Parathyroid adenoma (tissue), 2 donors: ENCODE measurements around the gene ATP6V0A1.

Experiments
- H2AFZ ChIP-seq: fragments of 300-600 bp; sonication (generic); one replicate; pipeline ENCODE4 v1.7.0; 2017; ENCODE audit warnings: antibody characterized with exemption, mild to moderate bottlenecking
- H3K27ac ChIP-seq: fragments of 300-600 bp; sonication (generic); one replicate; pipeline ENCODE4 v1.7.0; 2017
- H3K27me3 ChIP-seq: fragments of 300-600 bp; sonication (generic); one replicate; pipeline ENCODE4 v1.7.0; 2017; ENCODE audit warnings: low read length; ENCODE audit not compliant: control insufficient read depth, insufficient read depth
- H3K36me3 ChIP-seq: fragments of 300-600 bp; sonication (generic); one replicate; pipeline ENCODE4 v1.7.0; 2017; ENCODE audit warnings: low read length; ENCODE audit not compliant: control insufficient read depth, insufficient read depth
- H3K4me1 ChIP-seq: fragments of 300-600 bp; sonication (generic); one replicate; pipeline ENCODE4 v1.7.0; 2017; ENCODE audit warnings: control low read depth
- H3K4me2 ChIP-seq: fragments of 300-600 bp; sonication (generic); one replicate; pipeline ENCODE4 v1.7.0; 2017; ENCODE audit warnings: low read length
- H3K4me3 ChIP-seq: fragments of 300-600 bp; sonication (generic); one replicate; pipeline ENCODE4 v1.7.0; 2017; ENCODE audit warnings: low read depth, low read length
- H3K79me2 ChIP-seq: fragments of 300-600 bp; sonication (generic); one replicate; pipeline ENCODE4 v1.7.0; 2017; ENCODE audit warnings: control low read depth
- H3K9ac ChIP-seq: fragments of 300-600 bp; sonication (generic); one replicate; pipeline ENCODE4 v1.7.0; 2017; ENCODE audit warnings: mild to moderate bottlenecking
- H3K9me3 ChIP-seq: fragments of 300-600 bp; sonication (generic); one replicate; pipeline ENCODE4 v1.7.0; 2017; ENCODE audit warnings: low read length; ENCODE audit not compliant: control insufficient read depth
- TF ChIP-seq, protein P1 (sequence below): fragments of 300-600 bp; sonication (generic); IDR thresholded peaks from one replicate; pipeline ENCODE4 v1.7.0; 2017; ENCODE audit warnings: antibody characterized with exemption, mild to moderate bottlenecking
- donor health status: primary hyperparathyroidism.

The ATP6V0A1 gene

DNA sequence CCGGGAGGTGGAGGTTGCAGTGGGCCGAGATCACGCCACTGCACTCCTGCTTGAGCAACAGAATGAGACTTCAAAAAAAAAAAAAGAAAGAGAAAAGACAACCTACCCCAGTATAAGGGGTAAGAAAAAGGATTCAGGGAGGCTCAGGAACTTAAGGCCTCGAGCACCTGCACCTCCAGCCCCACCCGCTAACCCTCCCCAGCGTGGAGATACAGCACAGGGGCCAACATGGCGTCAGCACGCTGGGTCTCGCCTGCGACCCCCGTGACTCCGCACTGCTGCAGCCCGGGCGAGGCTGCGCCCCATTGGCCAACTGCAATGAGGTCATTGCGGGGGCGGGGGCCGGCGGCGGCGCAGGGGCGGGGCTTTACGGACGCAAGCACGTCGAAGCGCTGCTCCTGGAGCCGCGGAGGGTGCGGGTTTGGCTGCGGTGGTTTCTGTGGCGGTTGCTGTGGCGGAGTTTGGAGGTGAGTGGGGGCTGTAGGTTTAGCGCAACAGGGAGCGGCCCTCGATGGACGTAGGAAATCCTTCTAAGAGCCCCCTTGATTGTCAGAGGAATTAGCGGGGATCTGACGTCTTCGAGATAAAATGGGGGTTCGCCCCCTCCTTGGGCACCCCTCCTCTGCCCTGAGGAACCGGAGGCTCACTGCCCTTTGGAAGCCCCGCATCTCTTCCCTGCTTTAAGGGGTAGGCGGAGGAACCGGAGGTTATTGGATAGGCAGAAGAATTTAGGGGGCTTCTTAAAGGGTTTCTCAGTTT lies at the start of gene ATP6V0A1:
Gene ATP6V0A1 (plus strand): TSS at position 382 of the 759 bp plus-strand sequence. CDS start 2,017 bp downstream, outside the sequence.
- Histone ChIP-seq H3K36me3 (no peaks in the 10 kb centered on the region), H3K4me3 (peak within 1 kb of the TSS; percentile 98), H3K27me3 (no peaks in the 10 kb centered on the region), H3K9me3 (no peaks in the 10 kb centered on the region), H3K4me1 (peaks cover 20% of the 10 kb centered on the region), H3K9ac (peak within 1 kb of the TSS; percentile 67), H3K79me2 (peaks cover 21% of the 10 kb centered on the region), H2AFZ (peak within 1 kb of the TSS; percentile 88), H3K27ac (peak within 1 kb of the TSS; percentile 96), H3K4me2 (peak within 1 kb of the TSS; percentile 80)
- TF ChIP-seq, protein P1, sequence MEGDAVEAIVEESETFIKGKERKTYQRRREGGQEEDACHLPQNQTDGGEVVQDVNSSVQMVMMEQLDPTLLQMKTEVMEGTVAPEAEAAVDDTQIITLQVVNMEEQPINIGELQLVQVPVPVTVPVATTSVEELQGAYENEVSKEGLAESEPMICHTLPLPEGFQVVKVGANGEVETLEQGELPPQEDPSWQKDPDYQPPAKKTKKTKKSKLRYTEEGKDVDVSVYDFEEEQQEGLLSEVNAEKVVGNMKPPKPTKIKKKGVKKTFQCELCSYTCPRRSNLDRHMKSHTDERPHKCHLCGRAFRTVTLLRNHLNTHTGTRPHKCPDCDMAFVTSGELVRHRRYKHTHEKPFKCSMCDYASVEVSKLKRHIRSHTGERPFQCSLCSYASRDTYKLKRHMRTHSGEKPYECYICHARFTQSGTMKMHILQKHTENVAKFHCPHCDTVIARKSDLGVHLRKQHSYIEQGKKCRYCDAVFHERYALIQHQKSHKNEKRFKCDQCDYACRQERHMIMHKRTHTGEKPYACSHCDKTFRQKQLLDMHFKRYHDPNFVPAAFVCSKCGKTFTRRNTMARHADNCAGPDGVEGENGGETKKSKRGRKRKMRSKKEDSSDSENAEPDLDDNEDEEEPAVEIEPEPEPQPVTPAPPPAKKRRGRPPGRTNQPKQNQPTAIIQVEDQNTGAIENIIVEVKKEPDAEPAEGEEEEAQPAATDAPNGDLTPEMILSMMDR = no peak

DNA sequence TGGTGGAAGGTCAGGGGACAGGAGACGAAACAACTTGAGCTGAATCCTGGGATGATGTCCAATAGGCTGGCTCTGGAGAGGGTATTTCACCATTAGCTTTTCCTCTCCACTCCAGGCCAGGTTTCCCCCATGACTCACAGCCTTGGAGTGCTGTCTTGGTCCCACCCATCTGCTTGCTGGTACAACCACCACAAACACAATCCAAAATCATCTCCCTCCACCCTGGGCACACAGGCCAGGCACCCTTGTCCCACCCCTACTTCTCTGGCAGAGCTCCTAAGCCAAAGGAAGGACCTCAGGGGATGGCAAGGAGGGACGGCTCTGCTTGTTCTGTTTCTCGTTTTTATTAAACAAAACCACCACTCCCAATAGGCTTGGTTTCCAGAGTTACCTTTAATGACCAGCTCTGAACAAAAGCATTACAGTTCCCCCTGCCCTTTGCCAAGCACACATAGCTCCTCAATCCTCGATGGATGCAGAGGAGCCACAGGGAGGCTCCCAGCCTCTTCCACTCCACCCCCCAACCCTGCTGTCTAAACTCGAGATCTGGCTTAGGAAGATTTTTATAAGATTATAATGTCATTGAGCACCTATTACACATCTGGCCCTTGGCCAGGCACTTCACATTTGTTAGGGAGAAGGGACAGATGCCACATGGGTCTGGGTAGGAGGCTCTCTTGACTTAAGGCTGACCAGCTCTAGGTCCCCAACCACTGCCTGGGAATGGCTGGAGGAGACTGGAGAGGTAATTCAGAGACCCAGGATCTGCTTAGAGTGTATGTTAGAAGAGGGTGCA lies 49.0 kb upstream of the ATP6V0A1 start:
- Histone ChIP-seq H2AFZ (no peak overlapping the region), H3K36me3 (no peaks in the 10 kb centered on the region), H3K4me1 (peaks cover 3% of the 10 kb centered on the region), H3K4me2 (no peak overlapping the region), H3K4me3 (no peak overlapping the region), H3K9me3 (no peaks in the 10 kb centered on the region), H3K79me2 (no peaks in the 10 kb centered on the region), H3K27ac (peak overlapping the region; percentile 44), H3K27me3 (no peaks in the 10 kb centered on the region), H3K9ac (no peak overlapping the region)
- TF ChIP-seq, protein P1 = no peak

DNA sequence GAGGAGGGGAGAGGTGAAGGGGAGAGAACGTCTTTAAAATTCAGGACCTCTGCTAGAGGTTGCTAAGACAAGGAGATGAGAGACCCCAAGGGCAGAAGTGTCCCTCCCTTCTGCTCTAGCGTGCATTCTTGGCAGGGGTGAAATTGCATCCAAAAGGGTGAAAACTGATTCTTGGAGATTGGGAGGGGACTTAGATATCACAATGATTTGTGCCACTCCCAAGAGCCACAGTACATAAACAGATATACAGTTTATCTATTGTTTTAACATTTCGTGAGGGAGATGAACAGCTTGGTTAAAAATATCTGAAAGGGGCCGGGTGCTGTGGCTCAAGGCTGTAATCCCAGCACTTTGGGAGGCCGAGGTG lies 48.4 kb upstream of the ATP6V0A1 start:
- Histone ChIP-seq H3K27me3 (no peaks in the 10 kb centered on the region), H3K27ac (peak overlapping the region; percentile 44), H3K36me3 (no peaks in the 10 kb centered on the region), H3K4me1 (peaks cover 3% of the 10 kb centered on the region), H3K4me3 (no peak overlapping the region), H3K9me3 (no peaks in the 10 kb centered on the region), H2AFZ (no peak overlapping the region), H3K4me2 (no peak overlapping the region), H3K9ac (no peak overlapping the region), H3K79me2 (no peaks in the 10 kb centered on the region)
- TF ChIP-seq, protein P1 = no peak

DNA sequence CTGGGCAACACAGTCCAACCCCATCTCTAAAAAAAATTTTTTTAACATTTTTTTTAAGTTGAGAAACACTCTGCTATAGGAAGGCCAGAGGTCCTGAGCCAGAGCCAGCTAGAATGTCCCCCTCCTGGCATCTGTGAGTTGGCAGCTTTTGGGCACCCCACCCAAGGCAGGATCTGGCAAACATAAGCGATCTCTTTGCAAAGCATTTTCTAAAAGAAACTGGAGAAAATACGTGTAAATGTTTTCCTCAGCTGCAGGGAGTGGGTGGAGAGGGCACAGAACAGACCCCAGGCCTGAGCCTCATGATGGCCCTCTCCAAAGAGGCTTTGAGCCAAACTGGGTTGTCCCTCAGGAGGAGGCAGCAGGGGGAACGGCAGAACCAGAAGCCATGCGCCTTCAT lies 47.3 kb upstream of the ATP6V0A1 start:
- Histone ChIP-seq H3K9me3 (no peaks in the 10 kb centered on the region), H3K36me3 (no peaks in the 10 kb centered on the region), H3K79me2 (no peaks in the 10 kb centered on the region), H3K4me3 (no peak overlapping the region), H3K27ac (no peak overlapping the region), H2AFZ (no peak overlapping the region), H3K4me2 (no peak overlapping the region), H3K4me1 (peaks cover 3% of the 10 kb centered on the region), H3K9ac (no peak overlapping the region), H3K27me3 (no peaks in the 10 kb centered on the region)
- TF ChIP-seq, protein P1 = no peak
